HEK293T (cell line): ENCODE data around the gene DIO3.

Experiments used
- BHLHE40 ChIP-seq: fragments of 450-650 bp; IDR thresholded peaks from 2 replicates; pipeline ENCODE4 v1.6.1; 2016; ENCODE audit warnings: mild to moderate bottlenecking, moderate library complexity, borderline replicate concordance
- CTBP1 ChIP-seq: fragments of 450-650 bp; IDR thresholded peaks from 2 replicates; pipeline ENCODE4 v1.6.1; 2016; ENCODE audit warnings: borderline replicate concordance
- ELF4 ChIP-seq: fragments of 450-650 bp; IDR thresholded peaks from 2 replicates; pipeline ENCODE4 v1.6.1; 2017; ENCODE audit warnings: antibody characterized with exemption
- FOXA1 ChIP-seq: fragments of 450-650 bp; IDR thresholded peaks from 2 replicates; pipeline ENCODE4 v1.6.1; 2016; ENCODE audit warnings: mild to moderate bottlenecking
- FOXK2 ChIP-seq: fragments of 450-650 bp; IDR thresholded peaks from 2 replicates; pipeline ENCODE4 v1.6.1; 2016; ENCODE audit warnings: mild to moderate bottlenecking
- FOXM1 ChIP-seq: fragments of 450-650 bp; IDR thresholded peaks from 2 replicates; pipeline ENCODE4 v1.6.1; 2017; ENCODE audit warnings: mild to moderate bottlenecking, borderline replicate concordance
- HDGF ChIP-seq: fragments of 450-650 bp; IDR thresholded peaks from 2 replicates; pipeline ENCODE4 v1.6.1; 2017; ENCODE audit warnings: antibody characterized with exemption, borderline replicate concordance
- NFRKB ChIP-seq: fragments of 450-650 bp; IDR thresholded peaks from 2 replicates; pipeline ENCODE4 v1.6.1; 2016; ENCODE audit warnings: mild to moderate bottlenecking, moderate library complexity
- PKNOX1 ChIP-seq: fragments of 450-650 bp; IDR thresholded peaks from 2 replicates; pipeline ENCODE4 v1.6.1; 2016
- SP1 ChIP-seq: fragments of 450-650 bp; IDR thresholded peaks from 2 replicates; pipeline ENCODE4 v1.6.1; 2017
- ZNF384 ChIP-seq: fragments of 450-650 bp; IDR thresholded peaks from 2 replicates; pipeline ENCODE4 v1.6.1; 2016

DNA sequence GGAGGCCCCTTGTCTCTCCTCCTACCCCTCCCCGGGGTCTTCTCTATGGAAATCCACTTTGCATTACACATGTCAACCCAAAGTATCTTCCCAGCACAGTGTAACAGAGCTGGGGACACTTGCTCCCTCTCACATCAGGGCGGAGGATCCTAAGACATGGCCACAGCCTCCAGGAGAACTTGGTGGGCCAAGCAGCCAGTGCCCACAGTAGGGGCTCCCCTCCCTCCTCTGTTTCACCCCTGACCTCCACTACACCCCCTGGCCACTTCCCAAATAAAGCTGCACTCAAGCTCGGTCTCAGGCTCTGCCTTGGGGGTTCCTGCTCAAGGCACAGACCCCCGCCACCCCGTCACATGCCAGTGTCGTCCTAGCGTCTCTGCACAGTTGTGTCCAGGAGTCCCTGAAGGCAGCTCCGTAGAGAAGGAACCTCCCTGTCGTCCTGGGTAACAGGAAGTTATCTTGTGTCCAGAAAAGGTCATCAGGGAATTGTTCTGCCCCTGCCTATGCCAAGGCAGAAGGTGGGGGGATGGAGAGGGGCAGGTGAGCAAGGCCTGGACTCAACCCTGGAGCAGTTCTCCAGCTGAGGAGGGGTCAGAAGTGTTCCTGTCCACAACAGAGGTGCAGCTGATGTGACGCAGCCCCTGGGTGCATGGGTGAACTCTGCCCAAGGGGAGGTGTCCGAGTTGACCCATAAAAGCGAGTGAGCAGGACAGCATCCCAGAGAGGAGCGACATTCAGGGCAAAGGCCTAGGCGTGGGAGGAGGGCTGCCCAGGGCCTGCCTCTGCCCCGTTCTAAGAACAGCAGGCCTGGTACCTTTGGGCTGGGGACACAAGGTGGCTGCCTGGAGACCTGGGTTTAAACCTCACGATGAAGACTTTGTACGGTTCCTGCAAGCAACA is 25.5 kb downstream of the DIO3 start:
- TF ChIP-seq CTBP1 (no peak), FOXM1 (no peak), ZNF384 (no peak), SP1 (no peak), FOXA1 (no peak), ELF4 (no peak), HDGF (no peak), NFRKB (no peak), BHLHE40 (no peak), PKNOX1 (no peak), FOXK2 (no peak)
